Nephron (organoid): ENCODE measurements around the gene MRAP.
A peak's percentile ranks its signal among the peaks of the same experiment; 100 is the strongest.

ENCODE experiments used
- H3K27ac Mint-ChIP-seq, 3 experiments: 2 replicates each; pipeline ENCODE4 v1.8.0; 2020; ENCODE audit warnings: mixed read lengths in 3 of 3, mild to moderate bottlenecking in 2 of 3, moderate library complexity in 1 of 3
- H3K27me3 Mint-ChIP-seq: 2 replicates; pipeline ENCODE4 v1.8.0; 2021; ENCODE audit warnings: low read depth, mild to moderate bottlenecking, moderate library complexity, mixed read lengths
- H3K36me3 Mint-ChIP-seq: 2 replicates; pipeline ENCODE4 v1.8.0; 2020; ENCODE audit warnings: low read depth, mixed read lengths
- H3K4me1 Mint-ChIP-seq: 2 replicates; pipeline ENCODE4 v1.8.0; 2020; ENCODE audit warnings: mixed read lengths
- H3K4me3 Mint-ChIP-seq, 3 experiments: 2 replicates each; pipeline ENCODE4 v1.8.0; 2020; ENCODE audit warnings: mild to moderate bottlenecking in 3 of 3, mixed read lengths in 3 of 3, moderate library complexity in 2 of 3
- H3K9me3 Mint-ChIP-seq: 2 replicates; pipeline ENCODE4 v1.8.0; 2020; ENCODE audit warnings: mixed read lengths
- TF ChIP-seq, protein P1 (sequence below), 3 experiments: fragments of 200-600 bp; sonication (generic); IDR thresholded peaks; one replicate each; pipeline ENCODE4 v1.5.0; 2021; ENCODE audit warnings: antibody characterized with exemption in 3 of 3; ENCODE audit not compliant: unreplicated experiment in 3 of 3

MRAP gene

DNA sequence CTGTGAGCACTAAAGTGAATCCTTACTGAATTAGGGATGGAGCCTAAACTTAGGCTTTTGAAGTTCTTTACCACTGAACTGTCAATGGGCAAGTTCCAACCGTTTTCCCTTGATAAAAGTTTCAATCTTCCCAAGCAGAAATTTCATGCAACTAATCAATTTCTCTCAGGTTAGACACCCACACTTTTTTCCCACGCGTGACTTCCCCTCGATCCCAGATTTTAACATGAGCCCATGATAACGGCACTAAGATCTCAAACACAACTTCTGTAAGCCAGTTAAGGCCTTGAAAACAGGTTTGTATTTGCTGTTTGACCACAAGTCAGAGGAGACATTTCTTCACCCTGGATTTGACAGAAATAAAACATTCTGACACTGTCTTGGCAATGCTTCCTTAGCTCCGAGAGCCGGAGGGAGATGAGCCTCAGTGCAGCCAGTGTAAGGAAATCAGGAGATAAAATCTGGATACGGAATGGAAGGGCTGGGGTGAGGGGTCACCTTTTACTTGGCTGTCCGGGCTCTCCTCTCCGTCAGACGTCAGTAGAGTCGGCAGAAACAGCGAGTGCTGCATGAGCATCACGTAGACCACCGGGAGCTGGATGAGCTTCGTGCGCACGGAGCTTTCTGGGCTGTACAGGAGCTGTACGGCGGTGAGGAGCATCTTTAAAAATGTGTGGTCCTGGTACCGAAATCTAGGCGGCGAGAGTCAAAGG lies 39.7 kb downstream of the MRAP start:
- peaks cover 2% of the 10 kb centered on the region for H3K9me3 Mint-ChIP-seq
- H3K27me3 Mint-ChIP-seq: no peaks in the 10 kb centered on the region
- no peak overlapping the region for H3K4me3 Mint-ChIP-seq
- peak overlapping the region; percentile 5 to 40 (median 22) for H3K27ac Mint-ChIP-seq
- TF ChIP-seq, protein P1, sequence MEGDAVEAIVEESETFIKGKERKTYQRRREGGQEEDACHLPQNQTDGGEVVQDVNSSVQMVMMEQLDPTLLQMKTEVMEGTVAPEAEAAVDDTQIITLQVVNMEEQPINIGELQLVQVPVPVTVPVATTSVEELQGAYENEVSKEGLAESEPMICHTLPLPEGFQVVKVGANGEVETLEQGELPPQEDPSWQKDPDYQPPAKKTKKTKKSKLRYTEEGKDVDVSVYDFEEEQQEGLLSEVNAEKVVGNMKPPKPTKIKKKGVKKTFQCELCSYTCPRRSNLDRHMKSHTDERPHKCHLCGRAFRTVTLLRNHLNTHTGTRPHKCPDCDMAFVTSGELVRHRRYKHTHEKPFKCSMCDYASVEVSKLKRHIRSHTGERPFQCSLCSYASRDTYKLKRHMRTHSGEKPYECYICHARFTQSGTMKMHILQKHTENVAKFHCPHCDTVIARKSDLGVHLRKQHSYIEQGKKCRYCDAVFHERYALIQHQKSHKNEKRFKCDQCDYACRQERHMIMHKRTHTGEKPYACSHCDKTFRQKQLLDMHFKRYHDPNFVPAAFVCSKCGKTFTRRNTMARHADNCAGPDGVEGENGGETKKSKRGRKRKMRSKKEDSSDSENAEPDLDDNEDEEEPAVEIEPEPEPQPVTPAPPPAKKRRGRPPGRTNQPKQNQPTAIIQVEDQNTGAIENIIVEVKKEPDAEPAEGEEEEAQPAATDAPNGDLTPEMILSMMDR (IDR thresholded peaks at IDR 0.05; ENCODE audit: unreplicated experiment in 3 of 3): no peak
- H3K4me1 Mint-ChIP-seq: peaks cover 41% of the 10 kb centered on the region
- peaks cover 74% of the 10 kb centered on the region for H3K36me3 Mint-ChIP-seq

DNA sequence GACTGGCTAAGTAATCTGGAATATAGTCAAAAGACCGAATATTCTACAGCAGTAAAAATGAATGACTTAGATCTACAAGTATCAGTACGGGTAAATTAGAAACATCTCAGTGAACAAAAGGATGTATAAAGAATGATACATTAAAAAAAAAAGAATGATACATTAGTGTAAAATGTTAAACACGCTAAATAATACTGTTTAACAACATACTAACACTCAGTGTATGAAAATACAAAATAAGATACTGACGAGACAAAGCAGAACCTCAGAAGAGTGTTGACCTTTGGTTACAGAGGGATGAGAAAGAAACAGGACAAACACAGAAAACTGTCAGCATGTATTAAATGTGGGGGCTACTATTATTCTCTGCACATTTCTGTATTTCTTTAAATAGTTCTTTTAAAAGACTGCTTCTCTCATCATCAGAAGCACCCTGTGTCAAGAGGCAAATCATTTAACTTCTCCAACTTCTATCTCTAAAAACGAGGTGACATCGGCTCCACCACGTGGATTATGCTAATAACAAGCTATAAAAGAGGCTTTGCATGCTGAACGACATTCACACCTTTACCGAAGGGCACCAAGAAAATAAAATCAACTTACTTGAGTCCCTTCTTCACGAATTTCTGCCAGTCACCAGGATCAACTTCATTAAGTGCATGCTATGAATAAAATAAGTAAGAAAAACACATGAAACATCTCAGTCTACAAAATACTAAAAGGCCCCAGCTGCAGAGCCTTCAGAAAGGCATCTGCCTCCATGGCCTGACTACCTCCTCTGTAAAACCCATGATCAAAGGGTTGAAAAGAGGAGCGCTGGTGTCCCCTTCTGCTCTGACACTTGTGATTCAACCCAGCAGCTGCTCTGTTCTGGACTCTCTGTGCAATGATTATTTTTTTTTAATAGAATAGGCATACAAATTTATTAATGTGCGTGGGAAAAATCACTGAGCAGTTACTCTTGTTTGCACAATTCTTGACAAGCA lies 42.5 kb downstream of the MRAP start:
- H3K36me3 Mint-ChIP-seq: peaks cover 79% of the 10 kb centered on the region
- no peak overlapping the region for H3K4me3 Mint-ChIP-seq
- H3K27me3 Mint-ChIP-seq: peaks cover 4% of the 10 kb centered on the region
- H3K4me1 Mint-ChIP-seq: peaks cover 35% of the 10 kb centered on the region
- TF ChIP-seq, protein P1 (IDR thresholded peaks at IDR 0.05; ENCODE audit: unreplicated experiment in 3 of 3): no peak
- no peak overlapping the region for H3K27ac Mint-ChIP-seq
- H3K9me3 Mint-ChIP-seq: peaks cover 22% of the 10 kb centered on the region

DNA sequence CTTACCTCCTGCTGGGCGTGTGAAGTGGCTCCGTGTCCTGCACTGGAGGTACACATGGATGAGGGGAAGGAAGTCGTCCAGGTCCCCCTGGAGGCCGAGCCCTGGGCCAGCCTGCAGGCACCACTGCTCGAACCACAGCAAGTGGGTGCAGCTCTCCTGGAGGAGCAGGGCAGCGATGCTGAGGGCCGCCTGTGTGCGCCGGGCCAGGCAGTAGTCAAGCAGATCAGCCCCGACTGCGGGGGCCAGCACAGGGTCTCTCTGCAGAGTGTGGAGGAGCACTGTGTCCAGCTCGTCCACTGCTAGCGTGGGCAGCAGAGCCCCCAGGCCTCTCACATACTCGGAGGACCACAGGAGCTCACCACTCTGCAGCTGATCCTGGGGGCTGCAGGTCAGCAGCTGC lies 48.3 kb downstream of the MRAP start:
- Mint-ChIP-seq H3K9me3 (peaks cover 23% of the 10 kb centered on the region), H3K4me3 (no peak overlapping the region), H3K36me3 (peaks cover 76% of the 10 kb centered on the region), H3K27ac (no peak overlapping the region), H3K4me1 (peaks cover 12% of the 10 kb centered on the region), H3K27me3 (peaks cover 4% of the 10 kb centered on the region)
- TF ChIP-seq, protein P1 (IDR thresholded peaks at IDR 0.05; ENCODE audit: unreplicated experiment in 3 of 3): no peak

DNA sequence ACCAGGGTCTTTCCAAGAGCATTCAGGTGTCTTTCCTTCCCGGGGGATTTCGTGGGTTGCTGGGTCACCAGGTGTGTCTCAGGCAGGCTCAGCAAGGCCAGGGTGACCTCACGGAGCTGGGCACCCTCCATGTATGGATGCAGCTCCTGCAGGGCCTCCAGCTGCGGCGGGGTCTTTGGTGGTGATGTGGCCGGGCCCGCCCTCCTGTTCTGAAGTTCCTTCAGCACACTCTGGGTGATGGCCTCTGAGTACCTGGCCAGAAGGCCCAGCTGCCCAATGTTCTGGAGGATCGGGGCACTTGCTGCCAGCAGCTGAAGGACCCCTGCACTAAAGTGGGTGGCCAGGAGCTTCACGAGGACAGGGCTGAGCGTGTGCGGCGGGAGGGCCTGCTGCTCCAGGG lies 48.7 kb downstream of the MRAP start:
- Mint-ChIP-seq H3K9me3 (peaks cover 23% of the 10 kb centered on the region), H3K4me1 (peaks cover 12% of the 10 kb centered on the region), H3K4me3 (no peak overlapping the region), H3K27ac (no peak overlapping the region), H3K27me3 (peaks cover 4% of the 10 kb centered on the region), H3K36me3 (peaks cover 80% of the 10 kb centered on the region)
- TF ChIP-seq, protein P1 (IDR thresholded peaks at IDR 0.05; ENCODE audit: unreplicated experiment in 3 of 3): no peak

DNA sequence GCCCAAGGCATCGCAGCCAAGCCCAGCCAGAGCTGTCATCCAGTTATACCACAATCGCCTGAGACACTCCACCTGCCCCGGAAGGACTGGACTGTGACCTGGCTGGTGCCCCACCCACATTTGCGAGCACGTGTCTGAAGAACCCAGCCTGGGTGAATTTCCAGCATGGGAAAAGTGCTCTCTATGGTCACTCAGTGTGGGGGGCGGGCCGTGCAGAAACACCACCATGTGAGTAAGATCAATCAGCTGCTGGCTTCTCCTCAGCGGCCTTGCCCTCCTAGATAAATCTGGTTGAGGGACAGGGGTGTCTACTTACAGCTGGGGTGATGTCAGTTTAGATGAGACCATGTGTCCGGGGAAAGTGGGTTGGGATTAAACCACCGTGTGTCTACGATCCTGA lies 49.3 kb downstream of the MRAP start:
- TF ChIP-seq, protein P1 (IDR thresholded peaks at IDR 0.05; ENCODE audit: unreplicated experiment in 3 of 3): no peak
- Mint-ChIP-seq H3K4me3 (no peak overlapping the region), H3K27me3 (peaks cover 4% of the 10 kb centered on the region), H3K36me3 (peaks cover 80% of the 10 kb centered on the region), H3K4me1 (peaks cover 12% of the 10 kb centered on the region), H3K9me3 (peaks cover 23% of the 10 kb centered on the region), H3K27ac (no peak overlapping the region)
